Measurements from ENCODE around the gene ZNF487. TPM values are rescaled to one million over a fixed set of nuclear protein-coding genes. Genes with fewer than 3 reads are reported as not detected.

ZNF487 gene
- total and polyA plus RNA-seq, 10 of the 15 experiments (the other 5 are each of a cell fraction or from before 2014, with no cell fraction given), result 0.74 to 2.1 (median 1.1) TPM

DNA sequence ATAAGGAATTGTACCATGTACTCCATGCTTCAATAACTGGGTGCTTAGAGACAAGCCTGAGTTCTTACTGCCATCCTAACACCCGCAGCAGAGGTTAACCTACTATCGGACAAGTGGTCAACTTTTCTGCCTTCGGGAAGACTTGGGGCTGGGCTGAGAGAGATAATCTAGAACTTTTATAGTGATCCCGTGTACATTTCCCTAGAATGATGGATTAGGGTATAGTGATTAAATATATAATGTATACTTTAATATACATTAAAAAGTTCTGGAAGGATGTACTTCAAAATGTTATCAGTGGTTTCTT, 15.8 kb upstream of the ZNF487 start:
- Histone ChIP-seq H3K36me3 (ENCODE audit: control insufficient read depth in 2 of 2, insufficient read depth in 2 of 2, low read length in 1 of 2) (no peaks in the 10 kb centered on the region), H2AFZ (ENCODE audit: control insufficient read depth, low read depth, low read length) (peak overlapping the region; percentile 76), H3K79me2 (ENCODE audit: control insufficient read depth, insufficient read depth, low read length) (no peaks in the 10 kb centered on the region), H3K4me1 (ENCODE audit: control insufficient read depth, insufficient read depth, low read length) (peaks cover 21% of the 10 kb centered on the region), H4K20me1 (ENCODE audit: control insufficient read depth, insufficient read depth) (no peaks in the 10 kb centered on the region), H3K27me3 (replicated peaks in 1 of 2; ENCODE audit: control insufficient read depth in 2 of 2, insufficient read depth in 2 of 2, low read length in 1 of 2) (no peaks in the 10 kb centered on the region), H3K9ac (ENCODE audit: control insufficient read depth, insufficient read depth, low read length) (peak overlapping the region; percentile 67), H3K9me3 (replicated peaks; ENCODE audit: control insufficient read depth, insufficient read depth, low read length) (no peaks in the 10 kb centered on the region; the same call in 2 of the 3 replicates), H3K27ac (ENCODE audit: control insufficient read depth, insufficient read depth) (peak overlapping the region; percentile 64), H3K4me3 (peak overlapping the region; percentile 82), H3K4me2 (ENCODE audit: control insufficient read depth, insufficient read depth) (peak overlapping the region; percentile 79)
- DNase-seq (ENCODE audit: low read depth, low spot score), result no peak
- intact Hi-C loops (cut with micrococcal nuclease; ENCODE audit: unreplicated experiment) (loop anchor here (2.0 kb wide), 1 partner anchor 16 kb away; no protein-coding TSS in a partner anchor), in situ Hi-C loops (cut with MboI) (loop anchor here (25.0 kb wide), 3 partner anchors 284 to 784 kb away; partner anchors contain the start of genes CSGALNACT2 and ZNF33B)
- ChIA-PET SMC1A (ENCODE audit: uncharacterized antibody, unreplicated experiment) (no interaction called here), RAD21 (ENCODE audit: unreplicated experiment) (interaction anchor here (0.6 kb wide), 1 partner anchor 14 kb away, joined by 3 read pairs; no protein-coding TSS in a partner anchor), POLR2A (no interaction called here), CTCF (interaction anchor here (0.6 to 1.5 kb wide), 3 partner anchors 12 to 888 kb away, joined by 3 read pairs; no protein-coding TSS in a partner anchor)
- FAIRE-seq, result no peak
- 18% methylated on average over 4 of the region's 4 CpGs for WGBS (ENCODE audit: insufficient coverage, insufficient replicate concordance, low lambda C conversion rate, missing lambda C conversion rate)
- ATAC-seq, result no peak
- TSS peak; percentile 89 for BruUV-seq (replicated peaks)
- TF ChIP-seq EGR1 (IDR thresholded peaks at IDR 0.05; ENCODE audit: borderline replicate concordance in 1 of 2, low read depth in 2 of 2, low read length in 2 of 2) (no peak), SREBF2 (IDR thresholded peaks at IDR 0.05; ENCODE audit: low read length) (no peak), GABPA (IDR thresholded peaks at IDR 0.05; ENCODE audit: low read depth) (0 out of 2 replicates have a peak, but pooled peaks have one; percentile 6), PAX5 (IDR thresholded peaks at IDR 0.05; ENCODE audit: borderline replicate concordance, low read depth, low read length) (no peak), SRF (IDR thresholded peaks at IDR 0.05; ENCODE audit: low read depth in 2 of 2, low read length in 2 of 2) (no peak), KDM1A (IDR thresholded peaks at IDR 0.05; ENCODE audit: borderline replicate concordance) (no peak), IKZF2 (IDR thresholded peaks at IDR 0.05) (0 out of 4 replicates have a peak, but pooled peaks of 1 of the 2 experiments have one; percentile 2), MXI1 (IDR thresholded peaks at IDR 0.05; ENCODE audit: low read depth, low read length) (no peak; the same call in 1 of the 2 replicates), STAT1 (conservative IDR thresholded peaks at IDR 0.05) (no peak)
- TF ChIP-seq, protein P1, sequence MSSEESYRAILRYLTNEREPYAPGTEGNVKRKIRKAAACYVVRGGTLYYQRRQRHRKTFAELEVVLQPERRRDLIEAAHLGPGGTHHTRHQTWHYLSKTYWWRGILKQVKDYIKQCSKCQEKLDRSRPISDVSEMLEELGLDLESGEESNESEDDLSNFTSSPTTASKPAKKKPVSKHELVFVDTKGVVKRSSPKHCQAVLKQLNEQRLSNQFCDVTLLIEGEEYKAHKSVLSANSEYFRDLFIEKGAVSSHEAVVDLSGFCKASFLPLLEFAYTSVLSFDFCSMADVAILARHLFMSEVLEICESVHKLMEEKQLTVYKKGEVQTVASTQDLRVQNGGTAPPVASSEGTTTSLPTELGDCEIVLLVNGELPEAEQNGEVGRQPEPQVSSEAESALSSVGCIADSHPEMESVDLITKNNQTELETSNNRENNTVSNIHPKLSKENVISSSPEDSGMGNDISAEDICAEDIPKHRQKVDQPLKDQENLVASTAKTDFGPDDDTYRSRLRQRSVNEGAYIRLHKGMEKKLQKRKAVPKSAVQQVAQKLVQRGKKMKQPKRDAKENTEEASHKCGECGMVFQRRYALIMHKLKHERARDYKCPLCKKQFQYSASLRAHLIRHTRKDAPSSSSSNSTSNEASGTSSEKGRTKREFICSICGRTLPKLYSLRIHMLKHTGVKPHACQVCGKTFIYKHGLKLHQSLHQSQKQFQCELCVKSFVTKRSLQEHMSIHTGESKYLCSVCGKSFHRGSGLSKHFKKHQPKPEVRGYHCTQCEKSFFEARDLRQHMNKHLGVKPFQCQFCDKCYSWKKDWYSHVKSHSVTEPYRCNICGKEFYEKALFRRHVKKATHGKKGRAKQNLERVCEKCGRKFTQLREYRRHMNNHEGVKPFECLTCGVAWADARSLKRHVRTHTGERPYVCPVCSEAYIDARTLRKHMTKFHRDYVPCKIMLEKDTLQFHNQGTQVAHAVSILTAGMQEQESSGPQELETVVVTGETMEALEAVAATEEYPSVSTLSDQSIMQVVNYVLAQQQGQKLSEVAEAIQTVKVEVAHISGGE (CRISPR knock-in tag; IDR thresholded peaks at IDR 0.05), result no peak
- TF ChIP-seq, protein P2, sequence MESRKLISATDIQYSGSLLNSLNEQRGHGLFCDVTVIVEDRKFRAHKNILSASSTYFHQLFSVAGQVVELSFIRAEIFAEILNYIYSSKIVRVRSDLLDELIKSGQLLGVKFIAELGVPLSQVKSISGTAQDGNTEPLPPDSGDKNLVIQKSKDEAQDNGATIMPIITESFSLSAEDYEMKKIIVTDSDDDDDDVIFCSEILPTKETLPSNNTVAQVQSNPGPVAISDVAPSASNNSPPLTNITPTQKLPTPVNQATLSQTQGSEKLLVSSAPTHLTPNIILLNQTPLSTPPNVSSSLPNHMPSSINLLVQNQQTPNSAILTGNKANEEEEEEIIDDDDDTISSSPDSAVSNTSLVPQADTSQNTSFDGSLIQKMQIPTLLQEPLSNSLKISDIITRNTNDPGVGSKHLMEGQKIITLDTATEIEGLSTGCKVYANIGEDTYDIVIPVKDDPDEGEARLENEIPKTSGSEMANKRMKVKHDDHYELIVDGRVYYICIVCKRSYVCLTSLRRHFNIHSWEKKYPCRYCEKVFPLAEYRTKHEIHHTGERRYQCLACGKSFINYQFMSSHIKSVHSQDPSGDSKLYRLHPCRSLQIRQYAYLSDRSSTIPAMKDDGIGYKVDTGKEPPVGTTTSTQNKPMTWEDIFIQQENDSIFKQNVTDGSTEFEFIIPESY (IDR thresholded peaks at IDR 0.05), result no peak
- TF ChIP-seq, protein P3, sequence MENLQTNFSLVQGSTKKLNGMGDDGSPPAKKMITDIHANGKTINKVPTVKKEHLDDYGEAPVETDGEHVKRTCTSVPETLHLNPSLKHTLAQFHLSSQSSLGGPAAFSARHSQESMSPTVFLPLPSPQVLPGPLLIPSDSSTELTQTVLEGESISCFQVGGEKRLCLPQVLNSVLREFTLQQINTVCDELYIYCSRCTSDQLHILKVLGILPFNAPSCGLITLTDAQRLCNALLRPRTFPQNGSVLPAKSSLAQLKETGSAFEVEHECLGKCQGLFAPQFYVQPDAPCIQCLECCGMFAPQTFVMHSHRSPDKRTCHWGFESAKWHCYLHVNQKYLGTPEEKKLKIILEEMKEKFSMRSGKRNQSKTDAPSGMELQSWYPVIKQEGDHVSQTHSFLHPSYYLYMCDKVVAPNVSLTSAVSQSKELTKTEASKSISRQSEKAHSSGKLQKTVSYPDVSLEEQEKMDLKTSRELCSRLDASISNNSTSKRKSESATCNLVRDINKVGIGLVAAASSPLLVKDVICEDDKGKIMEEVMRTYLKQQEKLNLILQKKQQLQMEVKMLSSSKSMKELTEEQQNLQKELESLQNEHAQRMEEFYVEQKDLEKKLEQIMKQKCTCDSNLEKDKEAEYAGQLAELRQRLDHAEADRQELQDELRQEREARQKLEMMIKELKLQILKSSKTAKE (IDR thresholded peaks at IDR 0.05; ENCODE audit: low read depth, poor library complexity, severe bottlenecking), result no peak
- TF ChIP-seq, protein P4, sequence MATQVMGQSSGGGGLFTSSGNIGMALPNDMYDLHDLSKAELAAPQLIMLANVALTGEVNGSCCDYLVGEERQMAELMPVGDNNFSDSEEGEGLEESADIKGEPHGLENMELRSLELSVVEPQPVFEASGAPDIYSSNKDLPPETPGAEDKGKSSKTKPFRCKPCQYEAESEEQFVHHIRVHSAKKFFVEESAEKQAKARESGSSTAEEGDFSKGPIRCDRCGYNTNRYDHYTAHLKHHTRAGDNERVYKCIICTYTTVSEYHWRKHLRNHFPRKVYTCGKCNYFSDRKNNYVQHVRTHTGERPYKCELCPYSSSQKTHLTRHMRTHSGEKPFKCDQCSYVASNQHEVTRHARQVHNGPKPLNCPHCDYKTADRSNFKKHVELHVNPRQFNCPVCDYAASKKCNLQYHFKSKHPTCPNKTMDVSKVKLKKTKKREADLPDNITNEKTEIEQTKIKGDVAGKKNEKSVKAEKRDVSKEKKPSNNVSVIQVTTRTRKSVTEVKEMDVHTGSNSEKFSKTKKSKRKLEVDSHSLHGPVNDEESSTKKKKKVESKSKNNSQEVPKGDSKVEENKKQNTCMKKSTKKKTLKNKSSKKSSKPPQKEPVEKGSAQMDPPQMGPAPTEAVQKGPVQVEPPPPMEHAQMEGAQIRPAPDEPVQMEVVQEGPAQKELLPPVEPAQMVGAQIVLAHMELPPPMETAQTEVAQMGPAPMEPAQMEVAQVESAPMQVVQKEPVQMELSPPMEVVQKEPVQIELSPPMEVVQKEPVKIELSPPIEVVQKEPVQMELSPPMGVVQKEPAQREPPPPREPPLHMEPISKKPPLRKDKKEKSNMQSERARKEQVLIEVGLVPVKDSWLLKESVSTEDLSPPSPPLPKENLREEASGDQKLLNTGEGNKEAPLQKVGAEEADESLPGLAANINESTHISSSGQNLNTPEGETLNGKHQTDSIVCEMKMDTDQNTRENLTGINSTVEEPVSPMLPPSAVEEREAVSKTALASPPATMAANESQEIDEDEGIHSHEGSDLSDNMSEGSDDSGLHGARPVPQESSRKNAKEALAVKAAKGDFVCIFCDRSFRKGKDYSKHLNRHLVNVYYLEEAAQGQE (IDR thresholded peaks at IDR 0.05; ENCODE audit: low read depth, low read length), result no peak

Measured in GM12878 (cell line).